ACC112 (cell line): ENCODE results near the gene TWSG1.
"Not testable (repeated sequence)": the region's sequence is repeated elsewhere in the genome, so short reads cannot be mapped to it uniquely, and the experiment has no call there.

ENCODE experiments used
- H2AFZ ChIP-seq: fragments of 200-600 bp; sonication (generic); one replicate; pipeline ENCODE4 v1.6.0; 2017; ENCODE audit warnings: antibody characterized with exemption, low read length; ENCODE audit not compliant: unreplicated experiment
- H3K27ac ChIP-seq: fragments of 200-600 bp; sonication (generic); 2 replicates; pipeline ENCODE4 v1.5.1; 2014; ENCODE audit warnings: low read depth, mild to moderate bottlenecking, antibody characterized with exemption, low read length, moderate library complexity
- H3K27me3 ChIP-seq: fragments of 200-600 bp; sonication (generic); 2 replicates; pipeline ENCODE4 v1.6.1; 2014; ENCODE audit warnings: mild to moderate bottlenecking, antibody characterized with exemption, low read length, moderate library complexity, mixed read lengths; ENCODE audit not compliant: insufficient read depth
- H3K36me3 ChIP-seq: fragments of 200-600 bp; sonication (generic); 2 replicates; pipeline ENCODE4 v1.6.1; 2016; ENCODE audit warnings: mild to moderate bottlenecking, antibody characterized with exemption, low read length, moderate library complexity, mixed read lengths; ENCODE audit not compliant: insufficient read depth
- H3K4me1 ChIP-seq: fragments of 200-600 bp; sonication (generic); one replicate; pipeline ENCODE4 v1.6.1; 2016; ENCODE audit warnings: low read length, mixed read lengths; ENCODE audit not compliant: insufficient read depth, unreplicated experiment, control insufficient read depth
- H3K4me3 ChIP-seq: fragments of 200-600 bp; sonication (generic); 2 replicates; pipeline ENCODE4 v1.5.1; 2014; ENCODE audit warnings: mild to moderate bottlenecking, low read depth, low read length
- H3K79me2 ChIP-seq: fragments of 200-600 bp; sonication (generic); one replicate; pipeline ENCODE4 v1.6.0; 2016; ENCODE audit warnings: low read length; ENCODE audit not compliant: control insufficient read depth, unreplicated experiment, insufficient read depth

TWSG1 gene

GRCh38 chr18:9356976-9357375 lies 22.4 kb downstream of the TWSG1 start:
- no peak overlapping the region for H3K27ac ChIP-seq
- peaks cover 26% of the 10 kb centered on the region for H3K79me2 ChIP-seq
- no peaks in the 10 kb centered on the region for H3K27me3 ChIP-seq
- no peaks in the 10 kb centered on the region for H3K36me3 ChIP-seq
- no peak overlapping the region for H3K4me3 ChIP-seq
- H2AFZ ChIP-seq, result no peak overlapping the region
- no peaks in the 10 kb centered on the region for H3K4me1 ChIP-seq

GRCh38 chr18:9359796-9360195 lies 25.2 kb downstream of the TWSG1 start:
- Histone ChIP-seq H3K4me3 (no peak overlapping the region), H3K27ac (no peak overlapping the region), H3K4me1 (peaks cover 5% of the 10 kb centered on the region), H2AFZ (no peak overlapping the region), H3K36me3 (no peaks in the 10 kb centered on the region), H3K79me2 (peaks cover 15% of the 10 kb centered on the region), H3K27me3 (no peaks in the 10 kb centered on the region)

DNA sequence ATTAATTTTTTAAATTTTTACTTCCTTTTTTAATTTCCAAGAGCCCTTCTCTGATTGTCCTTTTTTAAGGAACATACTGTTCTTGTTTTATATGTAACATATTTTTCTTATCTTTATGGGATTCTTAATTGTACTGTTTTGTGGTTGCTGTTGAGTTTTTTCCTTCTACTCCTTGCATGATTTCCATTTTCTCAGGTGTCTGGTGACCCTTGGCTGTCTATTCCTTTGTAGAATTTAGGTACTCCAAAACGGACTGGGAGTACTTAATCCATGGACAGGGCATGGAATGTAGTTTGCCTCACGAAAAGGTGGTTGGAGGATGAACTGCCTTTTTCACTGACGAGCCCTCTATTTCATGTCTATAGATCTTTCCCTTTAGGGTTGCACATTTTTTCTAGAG lies 26.6 kb downstream of the TWSG1 start:
- H3K4me3 ChIP-seq, result no peak overlapping the region
- H3K27ac ChIP-seq, result no peak overlapping the region
- H3K79me2 ChIP-seq, result peaks cover 11% of the 10 kb centered on the region
- H3K4me1 ChIP-seq, result peaks cover 5% of the 10 kb centered on the region
- no peaks in the 10 kb centered on the region for H3K36me3 ChIP-seq
- no peaks in the 10 kb centered on the region for H3K27me3 ChIP-seq
- no peak overlapping the region for H2AFZ ChIP-seq

GRCh38 chr18:9362869-9363268 lies 28.3 kb downstream of the TWSG1 start:
- no peak overlapping the region for H3K4me3 ChIP-seq
- H2AFZ ChIP-seq, result no peak overlapping the region
- H3K36me3 ChIP-seq, result 0 out of 2 replicates have a peak, but pooled peaks cover 4% of the 10 kb centered on the region
- no peaks in the 10 kb centered on the region for H3K27me3 ChIP-seq
- peaks cover 5% of the 10 kb centered on the region for H3K4me1 ChIP-seq
- no peak overlapping the region for H3K27ac ChIP-seq
- H3K79me2 ChIP-seq, result peaks cover 8% of the 10 kb centered on the region

- no peak overlapping the region for H2AFZ ChIP-seq
- no peaks in the 10 kb centered on the region for H3K27me3 ChIP-seq
- H3K4me3 ChIP-seq, result no peak overlapping the region
- peaks cover 2% of the 10 kb centered on the region for H3K79me2 ChIP-seq
- H3K36me3 ChIP-seq, result 0 out of 2 replicates have a peak, but pooled peaks cover 4% of the 10 kb centered on the region
- H3K27ac ChIP-seq, result no peak overlapping the region
- H3K4me1 ChIP-seq, result peaks cover 5% of the 10 kb centered on the region
These were observed 29.7 kb downstream of the TWSG1 start for GRCh38 chr18:9364242-9364641.

DNA sequence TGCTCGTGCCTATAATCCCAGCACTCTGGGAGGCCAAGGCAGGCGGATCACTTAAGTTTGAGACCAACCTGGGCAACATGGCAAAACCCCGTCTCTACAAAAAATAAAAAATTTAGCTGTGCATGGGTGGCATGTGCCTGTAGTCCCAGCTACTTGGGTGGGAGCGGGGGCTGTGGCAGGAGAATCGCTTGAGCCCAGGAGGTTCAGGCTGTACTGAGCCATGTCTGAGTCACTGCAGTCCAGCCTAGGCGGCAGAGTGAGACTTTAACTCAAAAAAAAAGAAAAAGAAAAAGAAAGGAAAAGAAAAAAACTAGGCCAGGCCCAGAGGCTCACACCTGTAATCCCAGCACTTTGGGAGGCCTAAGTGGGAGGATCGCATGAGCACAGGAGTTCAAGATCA lies 30.8 kb downstream of the TWSG1 start:
- Histone ChIP-seq H3K4me3 (no peak overlapping the region), H3K27me3 (no peaks in the 10 kb centered on the region), H2AFZ (no peak overlapping the region), H3K27ac (no peak overlapping the region), H3K4me1 (peaks cover 5% of the 10 kb centered on the region), H3K36me3 (0 out of 2 replicates have a peak, but pooled peaks cover 4% of the 10 kb centered on the region), H3K79me2 (peaks cover 2% of the 10 kb centered on the region)

DNA sequence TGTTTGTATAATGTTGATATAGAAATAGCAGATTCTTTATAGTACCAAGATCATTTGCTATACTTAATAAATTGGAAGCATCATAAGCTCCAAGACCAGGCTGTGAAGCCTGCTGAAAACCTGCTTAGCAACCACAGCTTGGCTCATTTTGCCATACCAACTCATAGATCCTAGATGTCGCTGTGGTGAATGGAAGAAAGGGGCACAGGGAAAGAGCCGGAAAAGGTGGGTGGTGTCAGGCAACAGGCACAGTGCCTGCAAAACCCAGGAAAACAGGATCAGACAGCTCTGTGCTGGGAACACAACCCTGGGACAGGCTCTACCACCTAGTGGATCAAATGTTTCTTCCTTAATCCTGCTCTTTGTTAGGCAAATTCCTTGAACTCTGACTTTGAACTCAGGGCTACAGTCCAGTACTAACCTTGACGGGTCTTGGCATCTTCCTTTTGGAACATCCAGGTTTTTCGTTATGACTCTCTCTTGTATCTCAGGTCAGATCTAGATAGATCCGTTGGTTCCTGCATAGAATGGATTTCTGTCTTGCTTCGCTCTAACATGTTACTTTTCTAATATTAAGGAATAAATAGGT lies 31.6 kb downstream of the TWSG1 start:
- H2AFZ ChIP-seq, result no peak overlapping the region

DNA sequence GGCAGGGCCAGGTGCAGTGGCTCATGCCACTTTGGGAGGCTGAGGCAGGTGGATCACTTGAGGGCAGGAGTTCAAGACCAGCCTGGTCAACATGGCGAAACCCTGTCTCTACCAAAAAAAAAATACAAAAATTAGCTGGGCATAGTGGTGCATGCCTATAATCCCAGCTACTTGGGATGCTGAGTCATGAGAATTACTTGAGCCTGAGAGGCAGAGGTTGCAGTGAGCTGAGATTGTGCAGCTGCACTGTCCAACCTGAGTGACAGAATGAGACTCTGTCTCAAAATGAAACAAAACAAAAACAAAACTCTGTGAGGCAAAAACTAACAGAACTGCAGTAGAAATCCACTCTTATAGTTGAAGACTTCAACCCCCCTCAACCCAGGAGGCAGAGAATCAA lies 38.7 kb downstream of the TWSG1 start:
- H3K36me3 ChIP-seq, result peaks cover 25% of the 10 kb centered on the region; the same call in 1 of the 2 replicates
- H3K4me3 ChIP-seq, H3K79me2 ChIP-seq, H3K27me3 ChIP-seq, H2AFZ ChIP-seq, H3K27ac ChIP-seq, H3K4me1 ChIP-seq: not testable (repeated sequence)

More for the DNA sequence above, 31.6 kb downstream of the TWSG1 start:
- Histone ChIP-seq H3K27me3 (no peaks in the 10 kb centered on the region), H3K36me3 (0 out of 2 replicates have a peak, but pooled peaks cover 4% of the 10 kb centered on the region), H3K4me1 (peaks cover 5% of the 10 kb centered on the region), H3K27ac (no peak overlapping the region), H3K4me3 (no peak overlapping the region), H3K79me2 (peaks cover 2% of the 10 kb centered on the region)

GRCh38 chr18:9379118-9379517 lies 44.5 kb downstream of the TWSG1 start:
- Histone ChIP-seq H3K4me3 (no peak overlapping the region), H3K4me1 (no peaks in the 10 kb centered on the region), H3K36me3 (peaks cover 12% of the 10 kb centered on the region; the same call in 1 of the 2 replicates), H3K79me2 (no peaks in the 10 kb centered on the region), H2AFZ (no peak overlapping the region), H3K27me3 (no peaks in the 10 kb centered on the region), H3K27ac (no peak overlapping the region)

GRCh38 chr18:9380101-9380500 lies 45.5 kb downstream of the TWSG1 start:
- Histone ChIP-seq H3K27me3 (no peaks in the 10 kb centered on the region), H2AFZ (no peak overlapping the region), H3K36me3 (peaks cover 9% of the 10 kb centered on the region; the same call in 1 of the 2 replicates), H3K27ac (no peak overlapping the region), H3K4me1 (no peaks in the 10 kb centered on the region), H3K79me2 (no peaks in the 10 kb centered on the region), H3K4me3 (no peak overlapping the region)

DNA sequence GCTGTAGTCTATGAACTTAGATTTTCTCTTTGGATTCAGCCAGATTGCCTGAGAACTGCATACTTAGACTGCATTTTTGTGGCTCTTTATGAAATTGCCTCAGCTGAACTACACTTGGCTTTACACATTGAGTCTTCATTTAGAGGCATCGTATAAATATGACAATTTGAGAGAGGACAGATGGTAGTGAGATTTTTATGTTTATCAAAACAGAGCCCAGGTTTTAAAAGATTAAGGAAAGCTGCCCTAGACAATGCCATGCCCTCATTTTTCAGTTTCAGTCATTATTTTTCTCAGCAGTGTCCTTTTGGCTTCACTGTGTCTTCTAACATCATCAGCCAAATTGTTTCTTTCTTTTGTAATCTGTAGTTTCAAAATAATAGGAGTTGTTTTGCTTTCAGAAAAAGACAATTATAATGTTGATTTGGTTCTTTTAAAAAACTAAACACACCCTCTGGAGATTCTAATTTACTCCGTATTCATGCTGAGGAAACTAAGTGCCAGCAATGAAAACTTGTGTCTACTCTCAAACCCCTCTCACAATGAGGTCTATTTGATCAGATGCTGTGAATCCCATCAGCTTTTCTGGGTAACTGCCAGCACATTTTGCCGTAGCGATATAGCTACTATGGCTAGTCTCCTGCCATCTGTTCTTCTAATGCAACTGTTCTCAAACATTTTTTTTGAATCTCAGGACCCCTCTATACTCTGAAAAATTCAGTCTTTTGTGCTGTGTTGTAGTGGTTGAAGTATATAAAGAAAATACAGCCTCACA lies 46.2 kb downstream of the TWSG1 start:
- Histone ChIP-seq H3K4me3 (no peak overlapping the region), H3K27me3 (no peaks in the 10 kb centered on the region), H3K79me2 (no peaks in the 10 kb centered on the region), H3K4me1 (no peaks in the 10 kb centered on the region), H3K36me3 (peaks cover 2% of the 10 kb centered on the region; the same call in 1 of the 2 replicates), H3K27ac (no peak overlapping the region), H2AFZ (no peak overlapping the region)
